SU-DHL-6 (cell line): Measurements from ENCODE around the gene NRSN2.

Experiments used
- H2AFZ ChIP-seq: fragments of 200-600 bp; sonication (generic); 2 replicates; pipeline ENCODE4 v1.6.1; 2014; ENCODE audit warnings: low read depth, mild to moderate bottlenecking, moderate library complexity, mixed read lengths, antibody characterized with exemption, low read length; ENCODE audit not compliant: severe bottlenecking
- H3F3A ChIP-seq: fragments of 200-600 bp; shearing (Covaris generic); 2 replicates; pipeline ENCODE4 v1.6.0; 2016; ENCODE audit warnings: antibody characterized with exemption, mild to moderate bottlenecking; ENCODE audit not compliant: insufficient read depth
- H3K27ac ChIP-seq: fragments of 200-600 bp; sonication (generic); 2 replicates; pipeline ENCODE4 v1.5.1; 2016; ENCODE audit warnings: low read depth, mild to moderate bottlenecking, low read length, moderate library complexity, mixed read lengths
- H3K27me3 ChIP-seq: fragments of 200-600 bp; sonication (generic), shearing (Covaris generic); 2 replicates; pipeline ENCODE4 v1.6.0; 2014; ENCODE audit warnings: mild to moderate bottlenecking, low read length
- H3K36me3 ChIP-seq: fragments of 200-600 bp; sonication (generic); 2 replicates; pipeline ENCODE4 v1.6.1; 2014; ENCODE audit warnings: mild to moderate bottlenecking, low read length, mixed read lengths
- H3K4me2 ChIP-seq: fragments of 300-600, 200-600 bp; shearing (Covaris generic), sonication (generic); 2 replicates; pipeline ENCODE4 v1.6.0; 2014; ENCODE audit warnings: low read length, low read depth, mild to moderate bottlenecking; ENCODE audit not compliant: poor library complexity, severe bottlenecking
- H3K4me3 ChIP-seq: fragments of 200-600 bp; sonication (generic); 2 replicates; pipeline ENCODE4 v1.5.1; 2014; ENCODE audit warnings: antibody characterized with exemption, low read length, mild to moderate bottlenecking, mixed read lengths; ENCODE audit not compliant: insufficient read depth, poor library complexity, severe bottlenecking
- H3K79me2 ChIP-seq: fragments of 200-600 bp; sonication (generic); 2 replicates; pipeline ENCODE4 v1.6.1; 2014; ENCODE audit warnings: mild to moderate bottlenecking, low read length, moderate library complexity; ENCODE audit not compliant: insufficient read depth
- H3K9ac ChIP-seq: fragments of 200-600 bp; sonication (generic); 2 replicates; pipeline ENCODE4 v1.7.0; 2014; ENCODE audit warnings: mild to moderate bottlenecking, low read length
- H3K9me2 ChIP-seq: fragments of 200-600 bp; sonication (generic); replicated peaks from 2 replicates; pipeline ENCODE4 v1.6.1; 2014; ENCODE audit warnings: low read length; ENCODE audit not compliant: insufficient read depth
- H3K9me3 ChIP-seq: fragments of 200-600 bp; sonication (generic); 2 replicates; pipeline ENCODE4 v1.6.1; 2014; ENCODE audit warnings: low read length, mixed read lengths; ENCODE audit not compliant: insufficient read depth
- H4K20me1 ChIP-seq: fragments of 200-600 bp; sonication (generic); 2 replicates; pipeline ENCODE4 v1.6.1; 2014; ENCODE audit warnings: low read depth, mild to moderate bottlenecking, antibody characterized with exemption, low read length, moderate library complexity, mixed read lengths
- CTCF ChIP-seq: fragments of 200-600 bp; sonication (generic); IDR thresholded peaks from one replicate; pipeline ENCODE4 v1.5.1; 2017; ENCODE audit warnings: antibody characterized with exemption, mild to moderate bottlenecking, low read length, moderate library complexity; ENCODE audit not compliant: insufficient read depth, poor library complexity, severe bottlenecking
- EZH2phosphoT487 ChIP-seq: fragments of 200-600 bp; sonication (generic), shearing (Covaris generic); conservative IDR thresholded peaks from 2 replicates; pipeline ENCODE4 v1.6.1; 2018; ENCODE audit warnings: mild to moderate bottlenecking, antibody characterized with exemption, low read length, moderate library complexity, mixed read lengths

NRSN2 gene

GRCh38 chr20:378961-379336 lies 32.0 kb downstream of the NRSN2 start:
- H3K36me3 ChIP-seq, result no peaks in the 10 kb centered on the region
- no peak overlapping the region for H3K4me3 ChIP-seq

DNA sequence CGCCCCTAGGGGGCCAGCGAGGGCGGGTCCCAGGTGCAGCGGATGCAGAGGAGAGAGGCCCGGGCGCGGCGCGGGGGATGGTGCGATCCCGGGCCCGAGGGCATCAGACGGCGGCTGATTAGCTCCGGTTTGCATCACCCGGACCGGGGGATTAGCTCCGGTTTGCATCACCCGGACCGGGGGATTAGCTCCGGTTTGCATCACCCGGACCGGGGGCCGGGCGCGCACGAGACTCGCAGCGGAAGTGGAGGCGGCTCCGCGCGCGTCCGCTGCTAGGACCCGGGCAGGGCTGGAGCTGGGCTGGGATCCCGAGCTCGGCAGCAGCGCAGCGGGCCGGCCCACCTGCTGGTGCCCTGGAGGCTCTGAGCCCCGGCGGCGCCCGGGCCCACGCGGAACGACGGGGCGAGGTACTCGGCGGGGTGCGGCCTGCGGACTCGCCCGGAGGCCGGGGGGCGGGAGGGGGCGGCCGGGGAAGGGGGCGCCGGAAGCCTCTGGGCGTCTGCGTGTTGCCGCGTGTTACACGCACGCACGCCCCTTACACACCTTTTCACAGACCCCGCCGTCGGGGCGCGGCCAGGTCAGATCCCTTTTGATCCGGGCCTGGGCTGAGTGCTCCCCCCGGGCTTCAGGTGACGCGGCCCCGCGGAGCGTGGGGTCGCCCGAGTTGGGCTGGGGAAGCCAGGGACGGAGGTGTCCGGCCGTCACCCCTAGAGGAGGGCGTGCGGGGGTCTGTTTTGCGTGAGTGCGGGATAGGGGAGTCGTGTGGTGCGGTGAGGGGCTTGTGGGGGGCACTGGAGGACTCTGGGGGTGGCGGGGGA lies 34.1 kb downstream of the NRSN2 start:
- TF ChIP-seq EZH2phosphoT487 (no peak), CTCF (no peak)
- Histone ChIP-seq H3K79me2 (no peaks in the 10 kb centered on the region), H3K9me3 (no peaks in the 10 kb centered on the region), H2AFZ (peak overlapping the region; percentile 67), H3K4me2 (peak overlapping the region; percentile 65), H3K4me3 (peak overlapping the region; percentile 54), H3K36me3 (no peaks in the 10 kb centered on the region), H3K9ac (peak overlapping the region; percentile 63), H3F3A (no peaks in the 10 kb centered on the region; the same call in 1 of the 2 replicates), H3K27me3 (no peaks in the 10 kb centered on the region), H3K9me2 (no peaks in the 10 kb centered on the region), H4K20me1 (no peaks in the 10 kb centered on the region), H3K27ac (peak overlapping the region; percentile 32)

More at GRCh38 chr20:378961-379336, 32.0 kb downstream of the NRSN2 start:
- no peaks in the 10 kb centered on the region; the same call in 1 of the 2 replicates for H3F3A ChIP-seq
- H3K27me3 ChIP-seq, result no peaks in the 10 kb centered on the region
- no peak overlapping the region for H3K4me2 ChIP-seq
- H4K20me1 ChIP-seq, result no peaks in the 10 kb centered on the region
- no peaks in the 10 kb centered on the region for H3K9me3 ChIP-seq
- H3K27ac ChIP-seq, result no peak overlapping the region
- H3K9me2 ChIP-seq, result no peaks in the 10 kb centered on the region
- H3K79me2 ChIP-seq, result no peaks in the 10 kb centered on the region
- H2AFZ ChIP-seq, result no peak overlapping the region
- TF ChIP-seq EZH2phosphoT487, result no peak
- TF ChIP-seq CTCF, result no peak
- H3K9ac ChIP-seq, result no peak overlapping the region

DNA sequence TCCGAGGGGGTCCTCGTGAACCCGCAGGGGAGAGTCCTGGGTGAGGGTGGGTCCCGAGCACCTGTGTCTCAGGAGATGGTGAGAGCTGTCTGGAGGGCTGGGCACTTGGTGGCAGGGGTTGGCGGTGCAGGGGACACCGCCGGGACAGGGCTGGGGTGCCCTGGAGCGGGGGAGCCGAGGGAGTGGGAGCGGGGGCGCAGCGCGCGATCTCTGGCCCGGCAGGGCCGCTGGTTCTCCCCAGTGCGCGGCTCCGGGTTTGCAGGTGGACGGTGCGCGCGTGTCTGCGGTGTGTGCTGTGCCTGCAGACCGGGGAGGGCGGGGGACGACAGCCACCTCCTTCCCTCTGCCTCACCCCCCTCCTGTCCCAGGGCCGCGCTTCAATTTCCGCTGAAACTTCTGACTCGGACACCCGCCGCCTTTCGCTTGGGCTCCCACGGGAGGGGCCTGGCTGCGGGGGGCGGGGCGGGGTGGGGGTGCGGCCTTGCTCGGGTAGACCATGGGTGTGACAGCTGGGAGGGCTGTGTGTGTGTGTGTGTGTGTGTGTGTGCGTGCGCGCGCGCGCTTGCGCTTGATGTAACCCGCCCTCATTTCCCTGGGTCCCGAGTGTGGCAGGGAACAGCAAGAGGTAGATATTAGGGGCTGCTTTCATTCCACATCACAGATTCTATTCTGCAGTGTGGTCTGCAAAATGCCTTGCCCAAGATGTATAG lies 34.8 kb downstream of the NRSN2 start:
- TF ChIP-seq CTCF, result no peak
- no peak for TF ChIP-seq EZH2phosphoT487
- no peaks in the 10 kb centered on the region for H3K79me2 ChIP-seq
- peak overlapping the region; percentile 19; the same call in 1 of the 2 replicates for H3K27ac ChIP-seq
- H2AFZ ChIP-seq, result peak overlapping the region; percentile 67
- no peaks in the 10 kb centered on the region for H3K36me3 ChIP-seq
- H3K4me2 ChIP-seq, result peak overlapping the region; percentile 65
- H3K4me3 ChIP-seq, result peak overlapping the region; percentile 54
- no peaks in the 10 kb centered on the region for H3K9me2 ChIP-seq
- no peaks in the 10 kb centered on the region for H4K20me1 ChIP-seq
- H3K9me3 ChIP-seq, result no peaks in the 10 kb centered on the region
- no peaks in the 10 kb centered on the region for H3K27me3 ChIP-seq
- no peaks in the 10 kb centered on the region; the same call in 1 of the 2 replicates for H3F3A ChIP-seq
- peak overlapping the region; percentile 63 for H3K9ac ChIP-seq
